Gastrocnemius medialis (tissue), 4 donors: Measurements from ENCODE around the gene IRS2. TPM values are rescaled to one million over a fixed set of nuclear protein-coding genes. Genes with fewer than 3 reads are reported as not detected.

ENCODE experiments used
- ATAC-seq, 2 donors: fragments of 150-250 bp; one replicate each; pipeline ENCODE4 v1.9.1; 2016
- DNase-seq, 2 donors: peaks; one replicate each; pipeline ENCODE4 v3.0.0-alpha.2; 2019
- H3K27ac ChIP-seq, 4 donors: fragments of 200-600 bp; sonication (generic); 1 replicate in 1 of 4; 2 replicates in 3 of 4; pipeline ENCODE4 v1.5.1; 2016 to 2018; ENCODE audit warnings: mild to moderate bottlenecking in 2 of 4, moderate library complexity in 1 of 4
- H3K27me3 ChIP-seq, 3 donors: fragments of 200-600 bp; sonication (generic) in 2 of 3; 1 replicate in 1 of 3; 2 replicates in 2 of 3; pipeline versions ENCODE4 v1.5.1 to v1.6.0; 2016 to 2019; ENCODE audit warnings: mild to moderate bottlenecking in 1 of 3, moderate library complexity in 1 of 3
- H3K36me3 ChIP-seq, 2 donors: fragments of 200-600 bp; sonication (generic) in 1 of 2; one replicate each; pipeline ENCODE4 v1.5.1; 2017 to 2018
- H3K4me1 ChIP-seq, 2 donors: fragments of 200-600 bp; sonication (generic) in 1 of 2; one replicate each; pipeline ENCODE4 v1.5.1; 2016 to 2017; ENCODE audit warnings: mild to moderate bottlenecking in 2 of 2
- H3K4me3 ChIP-seq, 4 donors: fragments of 200-600 bp; sonication (generic) in 3 of 4; 1 replicate in 1 of 4; 2 replicates in 3 of 4; pipeline ENCODE4 v1.5.1; 2016 to 2019; ENCODE audit warnings: mild to moderate bottlenecking in 2 of 4
- H3K9me3 ChIP-seq, 3 donors: fragments of 200-600 bp; sonication (generic) in 2 of 3; 1 replicate in 1 of 3; 2 replicates in 2 of 3; pipeline ENCODE4 v1.5.1; 2016 to 2019
- CTCF ChIP-seq, 5 experiments: fragments of 450-650 bp in 3 of 5; fragments of 200-600 bp in 2 of 5; sonication (generic) in 2 of 5; IDR thresholded peaks in 4 of 5; conservative IDR thresholded peaks in 1 of 5; 1 replicate in 4 of 5; 2 replicates in 1 of 5; pipeline ENCODE4 v1.5.1; 2016 to 2019; ENCODE audit warnings: antibody characterized with exemption in 5 of 5, mild to moderate bottlenecking in 3 of 5, moderate library complexity in 3 of 5
- POLR2A ChIP-seq, 2 donors: fragments of 450-650 bp; IDR thresholded peaks; one replicate each; pipeline ENCODE4 v1.6.1; 2017; ENCODE audit warnings: antibody characterized with exemption in 2 of 2, mild to moderate bottlenecking in 2 of 2, moderate library complexity in 2 of 2
- in situ Hi-C, 4 donors: fragments of 200-750 bp; cut with MboI; loops; one replicate each; pipeline versions ENCODE4 v1.15.0 to v1.8.0; 2017; ENCODE audit warnings: low sequenced_read_pairs in 4 of 4
- intact Hi-C: fragments of 100-400 bp; cut with DNase I; formaldehyde crosslinking; loops from one replicate; pipeline ENCODE4 v1.15.1; 2023; ENCODE audit warnings: low total_unique reads
- total RNA-seq, 4 donors: library from RNA; depleted of rRNA; stranded (reverse); fragments of >200 nt; gene quantifications; one replicate each; pipeline versions ENCODE4 v1.1.0 to v1.2.3, GENCODE V29; 2016

IRS2 gene
- total RNA-seq, 4 donors from 2014 or later: 23.8 to 65.6 (median 28.7) TPM

- peak overlapping the region; percentile 74 to 78 (median 74) for H3K4me3 ChIP-seq
- peak overlapping the region; percentile 83 to 94 (median 86) for H3K27ac ChIP-seq
- ATAC-seq (peak; percentile 17 to 20), DNase-seq (peak; percentile 40 to 45)
- peaks cover 0 to 3% (median 0%) of the 10 kb centered on the region in 3 donors for H3K27me3 ChIP-seq
- peaks cover 0 to 15% of the 10 kb centered on the region in 2 donors for H3K36me3 ChIP-seq
- in situ Hi-C loops: loop anchor here (25.0 kb wide), 4 partner anchors 327 to 1573 kb away; partner anchors contain the start of genes ABHD13 (in 1 of the 4) and LIG4 (in 1 of the 4)
- intact Hi-C loops: loop anchor here (2.0 to 10.0 kb wide), 5 partner anchors 222 to 1571 kb away; partner anchors contain the start of genes ABHD13, ING1 and LIG4
- H3K4me1 ChIP-seq: peaks cover 7 to 25% of the 10 kb centered on the region in 2 donors
- H3K9me3 ChIP-seq: no peaks in the 10 kb centered on the region
- TF ChIP-seq CTCF (IDR thresholded peaks at IDR 0.05 in 4 of 5, conservative IDR thresholded peaks at IDR 0.05 in 1 of 5) (no peak), POLR2A (IDR thresholded peaks at IDR 0.05) (no peak)
Measured at GRCh38 chr13:109785141-109785891, 1.1 kb downstream of the IRS2 start.

GRCh38 chr13:109784590-109785140 lies 1.7 kb downstream of the IRS2 start:
- DNase-seq (peak; percentile 47 to 64), ATAC-seq (peak; percentile 31 to 47)
- in situ Hi-C loops (loop anchor here (25.0 kb wide), 4 partner anchors 328 to 1572 kb away; partner anchors contain the start of genes ABHD13 (in 1 of the 4) and LIG4 (in 1 of the 4)), intact Hi-C loops (loop anchor here (2.0 to 10.0 kb wide), 5 partner anchors 223 to 1570 kb away; partner anchors contain the start of genes ABHD13, ING1 and LIG4)
- H3K27me3 ChIP-seq: no peaks in the 10 kb centered on the region
- H3K27ac ChIP-seq: peak overlapping the region; percentile 83 to 94 (median 86)
- H3K4me1 ChIP-seq: peaks cover 14 to 27% of the 10 kb centered on the region in 2 donors
- H3K4me3 ChIP-seq: peak overlapping the region; percentile 74 to 78 (median 74)
- no peaks in the 10 kb centered on the region for H3K9me3 ChIP-seq
- H3K36me3 ChIP-seq: peaks cover 0 to 15% of the 10 kb centered on the region in 2 donors
- TF ChIP-seq CTCF (IDR thresholded peaks at IDR 0.05 in 4 of 5, conservative IDR thresholded peaks at IDR 0.05 in 1 of 5) (peak in 4 of 5 experiments; percentile 79 to 94 (median 88)), POLR2A (IDR thresholded peaks at IDR 0.05) (peak; percentile 6 to 22)

GRCh38 chr13:109783815-109784589 lies 2.4 kb downstream of the IRS2 start:
- DNase-seq (no peak), ATAC-seq (no peak)
- Histone ChIP-seq H3K4me1 (peaks cover 20 to 29% of the 10 kb centered on the region in 2 donors), H3K36me3 (peaks cover 0 to 15% of the 10 kb centered on the region in 2 donors), H3K9me3 (no peaks in the 10 kb centered on the region), H3K4me3 (peak overlapping the region; percentile 50 to 74 (median 62)), H3K27me3 (no peaks in the 10 kb centered on the region), H3K27ac (peak overlapping the region; percentile 29 to 85 (median 56))
- TF ChIP-seq POLR2A (IDR thresholded peaks at IDR 0.05) (no peak), CTCF (IDR thresholded peaks at IDR 0.05 in 4 of 5, conservative IDR thresholded peaks at IDR 0.05 in 1 of 5) (no peak)
- intact Hi-C loops (loop anchor here (2.0 to 10.0 kb wide), 3 partner anchors 325 to 1569 kb away; partner anchors contain the start of genes ABHD13 and LIG4), in situ Hi-C loops (loop anchor here (25.0 kb wide), 4 partner anchors 328 to 1572 kb away; partner anchors contain the start of genes ABHD13 (in 1 of the 4) and LIG4 (in 1 of the 4))

GRCh38 chr13:109783447-109783814 lies 3.0 kb downstream of the IRS2 start:
- DNase-seq: no peak
- intact Hi-C loops (loop anchor here (10.0 kb wide), 1 partner anchor 1569 kb away; the partner anchor contains the start of genes ABHD13 and LIG4), in situ Hi-C loops (loop anchor here (25.0 kb wide), 4 partner anchors 329 to 1571 kb away; partner anchors contain the start of genes ABHD13 (in 1 of the 4) and LIG4 (in 1 of the 4))

More at GRCh38 chr13:109783447-109783814, 3.0 kb downstream of the IRS2 start:
- no peaks in the 10 kb centered on the region for H3K9me3 ChIP-seq
- H3K27ac ChIP-seq: peak overlapping the region in 1 of 4 donors; percentile 65
- H3K36me3 ChIP-seq: peaks cover 0 to 15% of the 10 kb centered on the region in 2 donors
- no peaks in the 10 kb centered on the region for H3K27me3 ChIP-seq
- H3K4me1 ChIP-seq: peaks cover 26 to 34% of the 10 kb centered on the region in 2 donors
- no peak for ATAC-seq
- peak overlapping the region; percentile 50 to 74 (median 62) for H3K4me3 ChIP-seq
- TF ChIP-seq CTCF (IDR thresholded peaks at IDR 0.05 in 4 of 5, conservative IDR thresholded peaks at IDR 0.05 in 1 of 5) (no peak), POLR2A (IDR thresholded peaks at IDR 0.05) (no peak)
